Hepatocyte (in vitro differentiated cells): ENCODE data around the gene RTBDN.

Experiments
- EZH2 ChIP-seq: fragments of 200-600 bp; sonication (generic); IDR thresholded peaks from 2 replicates; pipeline ENCODE4 v1.6.1; 2016; ENCODE audit warnings: antibody characterized with exemption, mild to moderate bottlenecking, borderline replicate concordance
- TF ChIP-seq, protein P1 (sequence below): fragments of 200-600 bp; sonication (generic); IDR thresholded peaks from 2 replicates; pipeline ENCODE4 v1.5.1; 2016; ENCODE audit warnings: antibody characterized with exemption, mild to moderate bottlenecking; ENCODE audit not compliant: poor library complexity

DNA sequence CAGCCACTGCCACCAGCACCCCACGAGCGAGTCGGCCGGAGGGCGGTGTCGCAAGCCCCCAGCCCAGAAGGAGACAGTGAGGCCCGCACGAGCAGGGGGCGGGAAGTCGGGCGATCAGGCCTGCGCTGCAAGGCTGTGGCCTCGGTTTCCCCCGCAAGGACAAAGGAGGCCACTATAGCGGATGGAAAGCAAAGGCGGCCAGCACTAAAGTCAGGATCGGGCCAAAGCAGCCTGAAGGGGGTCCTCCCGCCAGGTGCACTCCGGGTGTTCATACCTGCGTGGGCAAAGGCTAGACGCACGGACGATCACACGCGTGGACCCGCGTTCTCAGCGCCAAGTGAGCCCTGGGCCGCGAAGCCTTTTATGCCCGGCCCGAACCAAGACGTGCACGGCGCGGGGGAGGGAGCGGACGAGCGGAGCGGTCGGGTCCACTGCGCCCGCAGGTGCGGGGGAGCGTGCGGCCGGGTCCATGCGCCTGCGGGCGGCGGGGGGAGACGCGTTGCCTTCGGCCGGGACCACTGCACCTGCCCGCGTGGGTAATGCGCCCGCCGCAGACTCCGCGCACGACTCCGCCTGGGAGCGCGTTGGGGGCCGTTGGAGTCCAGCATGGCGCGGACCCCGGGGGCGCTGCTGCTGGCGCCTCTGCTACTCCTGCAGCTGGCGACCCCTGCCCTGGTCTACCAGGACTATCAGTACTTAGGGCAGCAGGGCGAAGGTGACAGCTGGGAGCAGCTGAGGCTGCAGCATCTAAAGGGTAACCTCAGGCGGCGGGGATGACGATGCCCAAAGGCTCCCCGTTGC lies 32.7 kb downstream of the RTBDN start, which contains the start of the genes PRDX2 and THSD8:
- TF ChIP-seq, protein P1, sequence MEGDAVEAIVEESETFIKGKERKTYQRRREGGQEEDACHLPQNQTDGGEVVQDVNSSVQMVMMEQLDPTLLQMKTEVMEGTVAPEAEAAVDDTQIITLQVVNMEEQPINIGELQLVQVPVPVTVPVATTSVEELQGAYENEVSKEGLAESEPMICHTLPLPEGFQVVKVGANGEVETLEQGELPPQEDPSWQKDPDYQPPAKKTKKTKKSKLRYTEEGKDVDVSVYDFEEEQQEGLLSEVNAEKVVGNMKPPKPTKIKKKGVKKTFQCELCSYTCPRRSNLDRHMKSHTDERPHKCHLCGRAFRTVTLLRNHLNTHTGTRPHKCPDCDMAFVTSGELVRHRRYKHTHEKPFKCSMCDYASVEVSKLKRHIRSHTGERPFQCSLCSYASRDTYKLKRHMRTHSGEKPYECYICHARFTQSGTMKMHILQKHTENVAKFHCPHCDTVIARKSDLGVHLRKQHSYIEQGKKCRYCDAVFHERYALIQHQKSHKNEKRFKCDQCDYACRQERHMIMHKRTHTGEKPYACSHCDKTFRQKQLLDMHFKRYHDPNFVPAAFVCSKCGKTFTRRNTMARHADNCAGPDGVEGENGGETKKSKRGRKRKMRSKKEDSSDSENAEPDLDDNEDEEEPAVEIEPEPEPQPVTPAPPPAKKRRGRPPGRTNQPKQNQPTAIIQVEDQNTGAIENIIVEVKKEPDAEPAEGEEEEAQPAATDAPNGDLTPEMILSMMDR, result no peak
- no peak for TF ChIP-seq EZH2
